Kidney (tissue), 14 donors: ENCODE results near the gene SGIP1. TPM values are rescaled to one million over a fixed set of nuclear protein-coding genes. Genes with fewer than 3 reads are reported as not detected.

Source experiments
- DNase-seq, 5 donors: peaks; one replicate each; pipeline ENCODE4 v3.0.0-alpha.2; 2013 to 2020
- FAIRE-seq: peaks from 2 replicates; lab custom pipeline; 2012; peaks lifted over from hg19 to GRCh38; lab: Jason Lieb, UNC
- H3K27ac ChIP-seq, 2 donors: one replicate each; pipeline ENCODE4 v1.7.0; 2013; ENCODE audit warnings: low read depth in 2 of 2, low read length in 2 of 2, inconsistent platforms in 1 of 2
- H3K27me3 ChIP-seq: one replicate; pipeline ENCODE4 v1.7.1; 2013; ENCODE audit warnings: low read length, inconsistent platforms; ENCODE audit not compliant: control insufficient read depth, insufficient read depth
- H3K36me3 ChIP-seq, 3 donors: one replicate each; pipeline versions ENCODE4 v1.7.0 to v1.7.1; 2013; ENCODE audit warnings: low read length in 3 of 3, control low read depth in 1 of 3, inconsistent platforms in 1 of 3; ENCODE audit not compliant: insufficient read depth in 3 of 3, control insufficient read depth in 2 of 3
- H3K4me1 ChIP-seq, 3 donors: one replicate each; pipeline versions ENCODE4 v1.7.0 to v1.7.1; 2013; ENCODE audit warnings: low read length in 3 of 3, inconsistent platforms in 1 of 3, low read depth in 1 of 3; ENCODE audit not compliant: control insufficient read depth in 2 of 3, insufficient read depth in 2 of 3
- H3K4me3 ChIP-seq, 3 donors: one replicate each; pipeline versions ENCODE4 v1.7.0 to v1.8.1; 2013; ENCODE audit warnings: low read length in 3 of 3, control low read depth in 1 of 3, inconsistent platforms in 1 of 3
- H3K9ac ChIP-seq, 3 donors: one replicate each; pipeline versions ENCODE4 v1.7.0 to v1.7.1; 2013; ENCODE audit warnings: low read length in 3 of 3, control low read depth in 1 of 3, inconsistent platforms in 1 of 3
- H3K9me3 ChIP-seq, 3 donors: one replicate each; pipeline versions ENCODE4 v1.7.0 to v1.7.1; 2013; ENCODE audit warnings: low read length in 3 of 3, control low read depth in 1 of 3, inconsistent platforms in 1 of 3; ENCODE audit not compliant: control insufficient read depth in 2 of 3, insufficient read depth in 1 of 3
- intact Hi-C: fragments of 100-400 bp; cut with DNase I; formaldehyde crosslinking; loops from one replicate; pipeline ENCODE4 v1.11.1; 2022
- polyA plus RNA-seq: library from polyadenylated mRNA; stranded (reverse); fragments of 350-450 nt; fragmentation: Illumina TruSeq; extraction: RNeasy Lipid Tissue Mini Kit (QIAGEN cat#74804); gene quantifications from one replicate; pipeline ENCODE4 v1.2.3, GENCODE V29; 2014; ENCODE audit warnings: low read depth, low replicate concordance; ENCODE audit not compliant: insufficient read depth
- total RNA-seq: library from RNA; stranded (reverse); fragmentation: NEBNext Ultra II Directional; extraction: Animal tissue kit (Norgen Biotek cat#: 25700); gene quantifications from one replicate; pipeline ENCODE4 v1.2.1, GENCODE V29; 2021
- TF ChIP-seq, protein P1 (sequence below): IDR thresholded peaks from 3 replicates; pipeline ENCODE4 v1.5.1; 2012; ENCODE audit warnings: mild to moderate bottlenecking, moderate library complexity, borderline replicate concordance; ENCODE audit not compliant: insufficient read depth; ENCODE audit errors: extremely low read depth
- donor health status: control.
- donor health status: control.
- donor health status: control.
- donor health status: control.
- donor health status: control.
- donor health status: DM: yes; HTN: yes; CAD: no.
- donor health status: Normal renal cell carcinoma (clear cell type).

The SGIP1 gene
- total and polyA plus RNA-seq, 2 donors from 2014 or later = 8.3 to 11.2 TPM

GRCh38 chr1:66704177-66704875 lies 170.4 kb downstream of the SGIP1 start:
- Histone ChIP-seq H3K4me1 (no peaks in the 10 kb centered on the region), H3K36me3 (no peaks in the 10 kb centered on the region), H3K4me3 (no peak overlapping the region), H3K9ac (no peak overlapping the region), H3K27ac (no peak overlapping the region), H3K9me3 (no peaks in the 10 kb centered on the region), H3K27me3 (no peaks in the 10 kb centered on the region)
- DNase-seq (no peak), FAIRE-seq (no peak)
- intact Hi-C loops = no loop called here
- TF ChIP-seq, protein P1, sequence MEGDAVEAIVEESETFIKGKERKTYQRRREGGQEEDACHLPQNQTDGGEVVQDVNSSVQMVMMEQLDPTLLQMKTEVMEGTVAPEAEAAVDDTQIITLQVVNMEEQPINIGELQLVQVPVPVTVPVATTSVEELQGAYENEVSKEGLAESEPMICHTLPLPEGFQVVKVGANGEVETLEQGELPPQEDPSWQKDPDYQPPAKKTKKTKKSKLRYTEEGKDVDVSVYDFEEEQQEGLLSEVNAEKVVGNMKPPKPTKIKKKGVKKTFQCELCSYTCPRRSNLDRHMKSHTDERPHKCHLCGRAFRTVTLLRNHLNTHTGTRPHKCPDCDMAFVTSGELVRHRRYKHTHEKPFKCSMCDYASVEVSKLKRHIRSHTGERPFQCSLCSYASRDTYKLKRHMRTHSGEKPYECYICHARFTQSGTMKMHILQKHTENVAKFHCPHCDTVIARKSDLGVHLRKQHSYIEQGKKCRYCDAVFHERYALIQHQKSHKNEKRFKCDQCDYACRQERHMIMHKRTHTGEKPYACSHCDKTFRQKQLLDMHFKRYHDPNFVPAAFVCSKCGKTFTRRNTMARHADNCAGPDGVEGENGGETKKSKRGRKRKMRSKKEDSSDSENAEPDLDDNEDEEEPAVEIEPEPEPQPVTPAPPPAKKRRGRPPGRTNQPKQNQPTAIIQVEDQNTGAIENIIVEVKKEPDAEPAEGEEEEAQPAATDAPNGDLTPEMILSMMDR = no peak

GRCh38 chr1:66705110-66705509 lies 171.2 kb downstream of the SGIP1 start:
- no peak for DNase-seq
- Histone ChIP-seq H3K27me3 (no peaks in the 10 kb centered on the region), H3K27ac (no peak overlapping the region), H3K9ac (no peak overlapping the region), H3K9me3 (no peaks in the 10 kb centered on the region), H3K4me1 (no peaks in the 10 kb centered on the region), H3K36me3 (no peaks in the 10 kb centered on the region), H3K4me3 (no peak overlapping the region)
- intact Hi-C loops = no loop called here
- TF ChIP-seq, protein P1 = no peak
- FAIRE-seq = peak; percentile 19

GRCh38 chr1:66711420-66711819 lies 177.5 kb downstream of the SGIP1 start:
- intact Hi-C loops = no loop called here
- TF ChIP-seq, protein P1 = no peak
- H3K36me3 ChIP-seq = no peaks in the 10 kb centered on the region
- H3K27ac ChIP-seq = no peak overlapping the region
- no peaks in the 10 kb centered on the region for H3K4me1 ChIP-seq
- DNase-seq (peak in 1 of 5 donors; percentile 13), FAIRE-seq (no peak)
- H3K27me3 ChIP-seq = no peaks in the 10 kb centered on the region
- no peaks in the 10 kb centered on the region for H3K9me3 ChIP-seq
- H3K9ac ChIP-seq = no peak overlapping the region
- H3K4me3 ChIP-seq = no peak overlapping the region
